GM21786 (cell line): ENCODE data around the gene LRRC3C.

ENCODE experiments used
- ATAC-seq: cut with Tn5 transposase; IDR thresholded peaks from one replicate; pipeline ENCODE4 v1.9.1; 2021; ENCODE audit not compliant: unreplicated experiment

LRRC3C gene

GRCh38 chr17:39973496-39973895, 46.0 kb downstream of the LRRC3C start:
- no peak for ATAC-seq

- no peak for ATAC-seq
These were observed 46.9 kb downstream of the LRRC3C start for GRCh38 chr17:39974433-39974832.

GRCh38 chr17:39975801-39976200, 48.3 kb downstream of the LRRC3C start:
- ATAC-seq, result no peak

DNA sequence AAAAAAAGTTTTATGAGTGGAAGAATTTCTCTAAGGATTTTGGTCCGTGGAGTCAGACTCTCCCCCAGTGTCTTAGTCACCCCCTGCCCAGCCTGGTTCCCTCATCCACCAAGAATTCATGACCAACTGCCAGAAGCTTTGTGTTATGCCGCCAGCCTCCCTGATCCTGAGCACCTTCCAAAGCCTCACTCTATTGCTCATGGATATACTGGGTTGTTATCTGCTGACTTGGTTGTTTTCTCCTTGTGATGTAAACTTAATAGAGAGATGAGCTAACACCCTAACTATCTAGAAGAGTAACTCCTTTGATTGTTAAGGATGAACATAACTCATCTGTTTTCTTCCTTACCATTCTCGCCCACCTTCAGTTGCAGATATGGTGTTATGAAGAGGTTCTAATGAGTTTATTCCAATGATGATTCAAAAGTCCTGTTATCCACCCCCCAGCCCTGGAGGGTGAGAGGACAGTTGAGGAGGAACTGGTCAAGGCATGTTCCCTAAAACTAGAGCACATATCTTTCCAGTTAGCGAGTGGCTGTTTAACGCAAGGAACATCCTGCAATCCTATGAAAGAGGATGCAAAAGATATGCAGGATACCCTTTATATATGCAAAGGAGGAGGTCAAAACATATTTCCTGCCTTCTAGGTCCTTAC, 51.6 kb downstream of the LRRC3C start:
- ATAC-seq, result no peak

- ATAC-seq, result no peak
These were observed 52.4 kb downstream of the LRRC3C start for GRCh38 chr17:39979893-39980350.

GRCh38 chr17:39980351-39981206, 53.0 kb downstream of the LRRC3C start, which contains the start of gene PSMD3:
Gene PSMD3, plus strand, starts transcription at chr17:39980807. Its CDS starts 164 bp downstream, at chr17:39980971.
- peak; percentile 94 for ATAC-seq

- ATAC-seq, result no peak
These were observed 53.7 kb downstream of the LRRC3C start for GRCh38 chr17:39981207-39981741.

GRCh38 chr17:39981766-39982375, 54.3 kb downstream of the LRRC3C start:
- ATAC-seq, result no peak

DNA sequence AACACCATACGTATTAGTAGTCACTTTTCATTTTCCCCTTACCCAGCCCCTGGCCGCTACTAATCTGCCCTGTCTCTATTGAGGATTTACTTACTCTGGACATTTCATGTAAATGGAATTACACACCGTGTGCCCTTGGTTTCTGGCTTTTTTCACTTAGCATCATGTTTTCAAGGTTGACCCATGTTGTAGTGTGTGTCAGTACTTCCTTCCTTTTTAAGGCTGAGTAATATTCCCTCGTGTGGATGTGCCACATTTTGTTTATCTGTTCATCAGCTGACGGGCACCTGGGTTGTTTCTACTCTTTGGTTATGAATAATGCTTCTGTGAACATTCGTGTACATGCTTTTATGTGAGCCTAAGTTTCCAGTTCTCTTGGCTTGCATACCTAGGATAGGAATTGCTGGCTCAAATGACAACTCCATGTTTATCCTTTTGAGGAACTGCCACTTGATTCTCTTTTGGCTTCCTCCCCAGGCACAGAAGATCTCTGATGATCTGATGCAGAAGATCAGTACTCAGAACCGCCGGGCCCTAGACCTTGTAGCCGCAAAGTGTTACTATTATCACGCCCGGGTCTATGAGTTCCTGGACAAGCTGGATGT, 60.8 kb downstream of the LRRC3C start:
- ATAC-seq, result no peak

GRCh38 chr17:39994448-39994847, 66.9 kb downstream of the LRRC3C start:
- no peak for ATAC-seq
